ENCODE results near the gene MYL1. TPM values are rescaled to one million over a fixed set of nuclear protein-coding genes. Genes with fewer than 3 reads are reported as not detected.

The MYL1 gene
- total and polyA plus RNA-seq, 2 of the 8 experiments (the other 6 are each of a cell fraction or from before 2014, with no cell fraction given) = not detected

DNA sequence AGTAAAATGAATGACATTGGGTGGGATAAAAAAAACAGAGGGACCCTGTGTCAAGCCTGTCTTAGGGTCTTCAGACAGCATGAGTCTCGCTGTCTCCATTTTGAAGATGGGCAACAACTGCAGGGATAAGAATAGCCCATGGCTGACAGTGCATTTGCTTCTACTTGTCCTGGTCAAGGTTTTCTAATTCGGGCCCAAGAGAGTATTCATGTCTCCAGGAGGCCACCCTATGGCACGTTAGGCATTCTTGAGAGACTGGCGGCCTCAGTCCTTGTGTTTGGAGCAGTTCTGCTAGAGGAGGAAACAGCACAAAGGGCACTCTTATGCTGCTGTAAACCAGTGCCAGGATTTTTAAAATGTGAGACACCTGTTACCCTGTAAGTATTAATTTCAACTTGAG lies 9.5 kb upstream of the MYL1 start:
- no peak for FAIRE-seq
- no peaks in the 10 kb centered on the region for H4K20me1 ChIP-seq (replicated peaks in 1 of 2; ENCODE audit: control insufficient read depth in 1 of 2, insufficient read depth in 2 of 2, low read length in 2 of 2)

More for the DNA sequence above, 9.5 kb upstream of the MYL1 start:
- Histone ChIP-seq H3K36me3 (ENCODE audit: control insufficient read depth in 2 of 4, insufficient read depth in 4 of 4, low read length in 3 of 4) (no peaks in the 10 kb centered on the region), H3K4me1 (replicated peaks in 1 of 4; ENCODE audit: control insufficient read depth in 3 of 4, insufficient read depth in 4 of 4, low read length in 3 of 4) (no peaks in the 10 kb centered on the region), H4K8ac (ENCODE audit: extremely low read depth, insufficient read depth, low read length) (no peak overlapping the region), H4K5ac (ENCODE audit: insufficient read length, low read depth, low read length) (no peak overlapping the region), H3K4ac (replicated peaks; ENCODE audit: insufficient read length, low read depth, low read length) (no peak overlapping the region), H3K4me2 (ENCODE audit: insufficient read depth in 1 of 2, low read depth in 2 of 2, low read length in 2 of 2) (no peak overlapping the region), H3K79me1 (ENCODE audit: low read depth, low read length) (no peaks in the 10 kb centered on the region), H3K18ac (ENCODE audit: extremely low read depth, low read length) (no peak overlapping the region), H3K9ac (replicated peaks in 1 of 4; ENCODE audit: extremely low read depth in 1 of 4, low read depth in 3 of 4, low read length in 3 of 4) (no peak overlapping the region), H3K23ac (ENCODE audit: insufficient read length) (no peak overlapping the region), H2BK120ac (replicated peaks; ENCODE audit: low read depth, low read length) (no peak overlapping the region), H2BK12ac (ENCODE audit: low read depth, low read length) (no peak overlapping the region), H2AK5ac (ENCODE audit: low read depth, low read length) (no peak overlapping the region), H2BK20ac (ENCODE audit: low read length) (no peak overlapping the region), H4K91ac (replicated peaks; ENCODE audit: insufficient read length, low read length) (no peak overlapping the region), H2AFZ (ENCODE audit: low read length) (no peak overlapping the region), H3K14ac (ENCODE audit: insufficient read length) (no peak overlapping the region), H3K27ac (ENCODE audit: low read depth, low read length) (no peak overlapping the region), H3K4me3 (ENCODE audit: extremely low read depth in 1 of 4, insufficient read depth in 2 of 4, low read depth in 3 of 4, low read length in 4 of 4) (no peak overlapping the region), H2BK5ac (ENCODE audit: low read depth, low read length) (no peak overlapping the region), H2BK15ac (ENCODE audit: low read length) (no peak overlapping the region), H3K23me2 (ENCODE audit: low read depth, low read length) (no peaks in the 10 kb centered on the region), H3K56ac (replicated peaks; ENCODE audit: insufficient read length, low read depth, low read length) (no peak overlapping the region), H3K79me2 (ENCODE audit: control insufficient read depth in 1 of 2, insufficient read depth in 2 of 2, low read length in 2 of 2) (no peaks in the 10 kb centered on the region), H3K9me3 (ENCODE audit: insufficient read depth in 2 of 2, low read depth in 1 of 2, low read length in 1 of 2) (no peaks in the 10 kb centered on the region), H3K27me3 (replicated peaks in 1 of 4; ENCODE audit: control insufficient read depth in 3 of 4, extremely low read depth in 1 of 4, insufficient read depth in 3 of 4, low read length in 3 of 4) (no peaks in the 10 kb centered on the region)
- ChIA-PET CTCF (ENCODE audit: partially characterized antibody) (no interaction called here), POLR2A (ENCODE audit: partially characterized antibody) (no interaction called here)
- WGBS, 2 experiments (ENCODE audit: extremely low coverage in 1 of 2, insufficient coverage in 1 of 2, insufficient read length in 1 of 2, insufficient replicate concordance in 2 of 2, low coverage in 1 of 2, low lambda C conversion rate in 2 of 2, missing lambda C conversion rate in 1 of 2) = 81% methylated on average over 4 of the region's 4 CpGs; no CpG with 5 or more reads in 1 of the 2 experiments
- TF ChIP-seq RBBP5 (IDR thresholded peaks at IDR 0.05; ENCODE audit: borderline replicate concordance, low read depth, low read length) (no peak), ASH2L (IDR thresholded peaks at IDR 0.05; ENCODE audit: low read length) (no peak)
- no peak for DNase-seq (ENCODE audit: low read depth in 1 of 2, low spot score in 2 of 2)

All from H1 (cell line).